SU-DHL-6 (cell line): ENCODE data around the gene TMEM117.
"Not testable (repeated sequence)": the region's sequence is repeated elsewhere in the genome, so short reads cannot be mapped to it uniquely, and the experiment has no call there.

Experiments used
- H2AFZ ChIP-seq: fragments of 200-600 bp; sonication (generic); 2 replicates; pipeline ENCODE4 v1.6.1; 2014; ENCODE audit warnings: low read depth, mild to moderate bottlenecking, moderate library complexity, mixed read lengths, antibody characterized with exemption, low read length; ENCODE audit not compliant: severe bottlenecking
- H3F3A ChIP-seq: fragments of 200-600 bp; shearing (Covaris generic); 2 replicates; pipeline ENCODE4 v1.6.0; 2016; ENCODE audit warnings: antibody characterized with exemption, mild to moderate bottlenecking; ENCODE audit not compliant: insufficient read depth
- H3K27ac ChIP-seq: fragments of 200-600 bp; sonication (generic); 2 replicates; pipeline ENCODE4 v1.5.1; 2016; ENCODE audit warnings: low read depth, mild to moderate bottlenecking, low read length, moderate library complexity, mixed read lengths
- H3K27me3 ChIP-seq: fragments of 200-600 bp; sonication (generic), shearing (Covaris generic); 2 replicates; pipeline ENCODE4 v1.6.0; 2014; ENCODE audit warnings: mild to moderate bottlenecking, low read length
- H3K36me3 ChIP-seq: fragments of 200-600 bp; sonication (generic); 2 replicates; pipeline ENCODE4 v1.6.1; 2014; ENCODE audit warnings: mild to moderate bottlenecking, low read length, mixed read lengths
- H3K4me2 ChIP-seq: fragments of 300-600, 200-600 bp; shearing (Covaris generic), sonication (generic); 2 replicates; pipeline ENCODE4 v1.6.0; 2014; ENCODE audit warnings: low read length, low read depth, mild to moderate bottlenecking; ENCODE audit not compliant: poor library complexity, severe bottlenecking
- H3K4me3 ChIP-seq: fragments of 200-600 bp; sonication (generic); 2 replicates; pipeline ENCODE4 v1.5.1; 2014; ENCODE audit warnings: antibody characterized with exemption, low read length, mild to moderate bottlenecking, mixed read lengths; ENCODE audit not compliant: insufficient read depth, poor library complexity, severe bottlenecking
- H3K79me2 ChIP-seq: fragments of 200-600 bp; sonication (generic); 2 replicates; pipeline ENCODE4 v1.6.1; 2014; ENCODE audit warnings: mild to moderate bottlenecking, low read length, moderate library complexity; ENCODE audit not compliant: insufficient read depth
- H3K9ac ChIP-seq: fragments of 200-600 bp; sonication (generic); 2 replicates; pipeline ENCODE4 v1.7.0; 2014; ENCODE audit warnings: mild to moderate bottlenecking, low read length
- H3K9me2 ChIP-seq: fragments of 200-600 bp; sonication (generic); replicated peaks from 2 replicates; pipeline ENCODE4 v1.6.1; 2014; ENCODE audit warnings: low read length; ENCODE audit not compliant: insufficient read depth
- H3K9me3 ChIP-seq: fragments of 200-600 bp; sonication (generic); 2 replicates; pipeline ENCODE4 v1.6.1; 2014; ENCODE audit warnings: low read length, mixed read lengths; ENCODE audit not compliant: insufficient read depth
- H4K20me1 ChIP-seq: fragments of 200-600 bp; sonication (generic); 2 replicates; pipeline ENCODE4 v1.6.1; 2014; ENCODE audit warnings: low read depth, mild to moderate bottlenecking, antibody characterized with exemption, low read length, moderate library complexity, mixed read lengths
- CTCF ChIP-seq: fragments of 200-600 bp; sonication (generic); IDR thresholded peaks from one replicate; pipeline ENCODE4 v1.5.1; 2017; ENCODE audit warnings: antibody characterized with exemption, mild to moderate bottlenecking, low read length, moderate library complexity; ENCODE audit not compliant: insufficient read depth, poor library complexity, severe bottlenecking
- EZH2phosphoT487 ChIP-seq: fragments of 200-600 bp; sonication (generic), shearing (Covaris generic); conservative IDR thresholded peaks from 2 replicates; pipeline ENCODE4 v1.6.1; 2018; ENCODE audit warnings: mild to moderate bottlenecking, antibody characterized with exemption, low read length, moderate library complexity, mixed read lengths

TMEM117 gene

GRCh38 chr12:43861840-43862150, 25.9 kb downstream of the TMEM117 start:
- Histone ChIP-seq H3F3A (no peaks in the 10 kb centered on the region), H3K27me3 (no peaks in the 10 kb centered on the region), H2AFZ (no peak overlapping the region), H3K9ac (no peak overlapping the region), H3K9me3 (no peaks in the 10 kb centered on the region), H3K9me2 (no peaks in the 10 kb centered on the region), H3K27ac (no peak overlapping the region), H3K4me2 (no peak overlapping the region), H3K36me3 (no peaks in the 10 kb centered on the region), H3K4me3 (no peak overlapping the region), H3K79me2 (no peaks in the 10 kb centered on the region), H4K20me1 (no peaks in the 10 kb centered on the region)
- TF ChIP-seq EZH2phosphoT487 (no peak), CTCF (no peak)

GRCh38 chr12:43863770-43864366, 28.0 kb downstream of the TMEM117 start:
- H3F3A ChIP-seq: no peaks in the 10 kb centered on the region
- no peaks in the 10 kb centered on the region for H3K9me2 ChIP-seq
- no peak overlapping the region for H3K4me2 ChIP-seq
- no peak overlapping the region for H3K4me3 ChIP-seq
- H3K27me3 ChIP-seq: no peaks in the 10 kb centered on the region
- H3K27ac ChIP-seq: no peak overlapping the region
- TF ChIP-seq CTCF: no peak
- no peak for TF ChIP-seq EZH2phosphoT487
- H2AFZ ChIP-seq: no peak overlapping the region
- no peaks in the 10 kb centered on the region for H3K36me3 ChIP-seq
- H3K79me2 ChIP-seq: no peaks in the 10 kb centered on the region
- no peak overlapping the region for H3K9ac ChIP-seq
- H3K9me3 ChIP-seq: no peaks in the 10 kb centered on the region
- no peaks in the 10 kb centered on the region for H4K20me1 ChIP-seq

GRCh38 chr12:43864557-43864956, 28.7 kb downstream of the TMEM117 start:
- H3K9me3 ChIP-seq, H3K4me2 ChIP-seq, H2AFZ ChIP-seq, H3K9me2 ChIP-seq, H3F3A ChIP-seq, H4K20me1 ChIP-seq, H3K27me3 ChIP-seq, H3K27ac ChIP-seq, H3K79me2 ChIP-seq, H3K4me3 ChIP-seq, H3K9ac ChIP-seq, H3K36me3 ChIP-seq: not testable (repeated sequence)

- no peak overlapping the region for H3K4me2 ChIP-seq
- H4K20me1 ChIP-seq: 0 out of 2 replicates have a peak, but pooled peaks cover 3% of the 10 kb centered on the region
- no peaks in the 10 kb centered on the region for H3F3A ChIP-seq
- H3K9me3 ChIP-seq: no peaks in the 10 kb centered on the region
- no peak overlapping the region for H3K4me3 ChIP-seq
- H3K27me3 ChIP-seq: no peaks in the 10 kb centered on the region
- no peak overlapping the region for H3K9ac ChIP-seq
- TF ChIP-seq EZH2phosphoT487 (no peak), CTCF (no peak)
- no peaks in the 10 kb centered on the region for H3K36me3 ChIP-seq
- no peaks in the 10 kb centered on the region for H3K9me2 ChIP-seq
- H2AFZ ChIP-seq: no peak overlapping the region
- no peaks in the 10 kb centered on the region for H3K79me2 ChIP-seq
- H3K27ac ChIP-seq: no peak overlapping the region
These were observed 33.3 kb downstream of the TMEM117 start for GRCh38 chr12:43869184-43869583.

GRCh38 chr12:43869765-43870164, 33.9 kb downstream of the TMEM117 start:
- H3K4me2 ChIP-seq, H3K9me3 ChIP-seq, H3K9ac ChIP-seq, H3K27ac ChIP-seq, H4K20me1 ChIP-seq, H3K4me3 ChIP-seq, H3K9me2 ChIP-seq, H3K79me2 ChIP-seq, H3K27me3 ChIP-seq, H3K36me3 ChIP-seq, H3F3A ChIP-seq, H2AFZ ChIP-seq: not testable (repeated sequence)

- H2AFZ ChIP-seq, H3K36me3 ChIP-seq, H3K79me2 ChIP-seq, H3K27ac ChIP-seq, H3K4me3 ChIP-seq, H3K9me2 ChIP-seq, H3F3A ChIP-seq, H3K9ac ChIP-seq, H3K27me3 ChIP-seq, H3K4me2 ChIP-seq, H3K9me3 ChIP-seq, H4K20me1 ChIP-seq: not testable (repeated sequence)
These were observed 35.4 kb downstream of the TMEM117 start for GRCh38 chr12:43871258-43871657.
